HG02571 (cell line): ENCODE results near the gene UNC93B1.

Experiments
- ATAC-seq: cut with Tn5 transposase; IDR thresholded peaks from one replicate; pipeline ENCODE4 v1.9.1; 2021; ENCODE audit warnings: mild to moderate bottlenecking, moderate library complexity; ENCODE audit not compliant: unreplicated experiment

The UNC93B1 gene, protein sequence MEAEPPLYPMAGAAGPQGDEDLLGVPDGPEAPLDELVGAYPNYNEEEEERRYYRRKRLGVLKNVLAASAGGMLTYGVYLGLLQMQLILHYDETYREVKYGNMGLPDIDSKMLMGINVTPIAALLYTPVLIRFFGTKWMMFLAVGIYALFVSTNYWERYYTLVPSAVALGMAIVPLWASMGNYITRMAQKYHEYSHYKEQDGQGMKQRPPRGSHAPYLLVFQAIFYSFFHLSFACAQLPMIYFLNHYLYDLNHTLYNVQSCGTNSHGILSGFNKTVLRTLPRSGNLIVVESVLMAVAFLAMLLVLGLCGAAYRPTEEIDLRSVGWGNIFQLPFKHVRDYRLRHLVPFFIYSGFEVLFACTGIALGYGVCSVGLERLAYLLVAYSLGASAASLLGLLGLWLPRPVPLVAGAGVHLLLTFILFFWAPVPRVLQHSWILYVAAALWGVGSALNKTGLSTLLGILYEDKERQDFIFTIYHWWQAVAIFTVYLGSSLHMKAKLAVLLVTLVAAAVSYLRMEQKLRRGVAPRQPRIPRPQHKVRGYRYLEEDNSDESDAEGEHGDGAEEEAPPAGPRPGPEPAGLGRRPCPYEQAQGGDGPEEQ

DNA sequence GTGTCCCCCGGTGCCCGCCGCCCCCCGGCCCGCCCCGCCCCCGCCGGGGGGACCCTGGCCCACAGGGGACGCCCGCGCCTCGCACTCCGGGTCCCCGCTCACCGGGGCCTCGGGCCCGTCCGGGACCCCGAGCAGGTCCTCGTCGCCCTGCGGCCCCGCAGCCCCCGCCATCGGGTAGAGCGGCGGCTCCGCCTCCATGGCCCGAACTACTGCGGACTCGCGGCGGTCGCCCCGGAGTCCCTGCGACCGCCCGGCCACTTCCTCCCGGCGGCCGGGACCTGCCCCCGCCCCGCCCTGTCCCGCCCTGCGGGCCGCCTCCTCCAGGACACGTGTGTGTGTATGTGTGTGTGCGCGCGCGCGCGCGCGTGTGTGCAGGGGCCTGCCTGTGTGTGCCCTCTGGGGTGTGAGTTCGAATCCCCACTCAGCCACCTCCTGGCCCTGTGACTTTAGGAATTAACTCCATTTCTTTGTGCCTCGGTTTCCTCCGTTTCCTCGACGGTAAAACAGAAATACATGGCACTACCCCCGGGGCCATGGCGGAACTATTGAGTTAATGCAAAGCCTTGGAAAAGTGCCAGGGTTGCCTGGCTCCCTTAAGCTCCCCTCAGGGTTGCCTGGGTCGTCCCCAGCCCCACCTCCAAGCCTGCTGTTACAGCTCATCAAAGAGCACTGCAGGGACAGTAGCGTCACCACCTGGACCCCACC lies at the start of gene UNC93B1:
TSS of gene UNC93B1 (minus strand) at position 252 of the 705 bp plus-strand sequence. CDS start at position 198, 54 bp downstream.
- no peak for ATAC-seq

DNA sequence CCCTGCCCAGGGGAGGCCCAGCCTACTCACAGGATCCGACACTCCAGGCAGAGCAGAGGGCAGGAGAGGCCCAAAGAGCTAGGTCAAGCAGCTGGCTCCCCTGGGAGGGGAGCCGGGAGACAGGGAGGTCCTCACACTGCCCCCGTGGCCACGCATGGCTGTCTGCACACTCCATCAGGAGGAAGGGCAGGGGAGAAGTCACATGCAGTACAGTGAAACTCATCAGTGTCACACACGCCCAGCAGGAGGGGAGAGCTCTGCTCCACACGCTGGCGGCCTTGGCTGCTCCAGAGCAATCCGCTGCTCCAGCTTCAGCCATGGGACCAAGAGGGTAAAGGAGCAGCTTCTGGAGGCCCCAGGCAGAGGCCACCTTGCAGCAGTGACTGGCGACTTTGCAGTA lies 49.2 kb upstream of the UNC93B1 start:
- ATAC-seq, result no peak

DNA sequence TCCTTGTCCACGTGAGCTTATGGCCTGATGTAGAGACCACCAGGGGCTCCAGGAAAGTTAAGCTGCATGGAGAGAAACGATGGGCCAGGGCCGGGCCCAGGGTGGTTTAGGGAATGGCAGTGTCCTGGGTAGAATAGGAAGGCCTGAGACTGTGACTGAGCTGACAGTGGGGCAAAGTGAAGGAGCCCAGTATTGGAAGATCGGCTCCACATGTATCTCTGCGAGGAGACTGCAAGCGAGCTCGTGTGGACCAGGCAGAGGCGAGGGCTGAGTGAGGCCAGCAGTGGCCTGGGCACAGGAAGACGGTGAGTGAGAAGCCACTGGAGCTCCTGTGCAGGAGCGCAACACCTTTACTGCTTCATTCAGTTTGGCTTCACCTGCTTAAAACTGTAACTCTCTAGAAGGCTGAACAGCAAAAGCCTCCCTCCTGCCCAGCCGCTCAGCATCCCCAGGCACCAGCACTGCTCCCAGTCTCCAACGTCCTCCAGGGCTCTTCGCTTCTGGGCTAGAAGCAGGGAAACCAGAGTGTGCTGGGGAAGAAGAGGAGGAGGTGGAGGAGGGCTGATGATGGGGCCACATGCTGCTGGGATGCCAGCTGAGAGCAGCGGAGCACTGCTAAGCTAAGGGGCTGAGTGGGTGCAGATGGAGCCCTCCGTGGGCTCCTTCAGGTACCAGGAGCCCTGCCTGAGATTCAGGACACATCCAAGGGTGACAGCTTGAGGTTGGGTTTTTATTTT lies 48.4 kb upstream of the UNC93B1 start:
- ATAC-seq, result no peak

DNA sequence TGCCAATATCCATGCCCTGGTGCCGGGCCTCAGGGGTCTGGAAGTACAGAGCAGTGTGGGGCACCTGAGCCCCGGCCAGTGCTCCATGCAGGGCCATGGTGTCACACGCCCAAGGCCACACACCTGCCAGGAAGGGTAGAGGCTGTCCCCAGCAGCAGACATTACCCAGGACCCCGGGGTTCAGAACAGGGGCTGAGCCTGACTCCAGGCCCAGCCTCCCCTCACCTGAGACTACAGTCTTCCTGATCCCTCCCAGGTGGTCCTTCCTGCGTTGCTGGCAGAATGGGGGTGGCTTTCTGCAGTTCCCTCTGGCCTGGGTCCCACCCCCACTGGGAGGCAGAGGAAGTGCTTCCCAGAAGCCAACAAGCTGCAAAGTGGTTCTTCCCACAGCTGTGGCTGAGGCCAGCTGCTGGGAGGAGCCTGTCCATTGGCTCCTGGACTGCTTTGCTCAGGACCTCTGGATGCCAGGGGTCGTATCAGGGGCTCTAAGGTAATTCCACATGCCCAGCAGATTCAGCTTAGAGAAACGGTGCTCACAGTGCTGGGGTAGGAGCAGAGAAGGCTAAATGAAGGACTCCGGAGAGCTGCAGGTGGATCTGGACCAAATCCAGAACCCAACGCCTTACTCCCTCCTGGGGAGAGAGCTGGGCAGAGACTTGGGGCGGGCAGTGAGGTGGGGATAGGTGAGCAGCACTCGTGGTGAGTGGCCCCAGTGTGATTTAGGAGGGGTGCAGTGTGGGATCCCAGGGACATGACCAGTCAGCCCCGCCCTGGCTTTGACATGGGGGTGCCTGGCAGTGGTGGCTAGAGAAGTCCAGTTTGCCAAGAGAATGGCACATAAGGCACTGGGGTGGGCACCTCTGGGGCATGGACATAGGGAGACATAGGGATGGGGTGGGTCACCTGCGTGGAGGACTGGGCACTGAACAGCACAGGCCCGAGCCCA lies 47.6 kb upstream of the UNC93B1 start:
- ATAC-seq, result no peak

DNA sequence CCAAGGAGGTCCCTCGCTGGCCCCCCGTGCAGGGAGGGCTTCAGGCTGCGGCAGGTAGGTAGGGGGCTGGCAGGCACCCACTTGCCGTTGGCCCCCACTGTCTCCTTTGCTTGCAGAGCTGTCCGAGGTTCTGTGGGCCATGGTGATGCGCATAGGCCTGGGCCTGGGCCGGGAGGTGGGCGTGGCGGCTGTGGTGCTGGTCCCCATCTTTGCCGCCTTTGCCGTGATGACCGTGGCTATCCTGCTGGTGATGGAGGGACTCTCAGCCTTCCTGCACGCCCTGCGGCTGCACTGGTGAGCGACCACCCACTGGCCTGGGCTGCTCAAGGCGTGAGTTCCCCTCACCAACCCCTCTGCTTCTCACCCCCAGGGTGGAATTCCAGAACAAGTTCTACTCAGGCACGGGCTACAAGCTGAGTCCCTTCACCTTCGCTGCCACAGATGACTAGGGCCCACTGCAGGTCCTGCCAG lies 46.5 kb upstream of the UNC93B1 start:
- no peak for ATAC-seq

DNA sequence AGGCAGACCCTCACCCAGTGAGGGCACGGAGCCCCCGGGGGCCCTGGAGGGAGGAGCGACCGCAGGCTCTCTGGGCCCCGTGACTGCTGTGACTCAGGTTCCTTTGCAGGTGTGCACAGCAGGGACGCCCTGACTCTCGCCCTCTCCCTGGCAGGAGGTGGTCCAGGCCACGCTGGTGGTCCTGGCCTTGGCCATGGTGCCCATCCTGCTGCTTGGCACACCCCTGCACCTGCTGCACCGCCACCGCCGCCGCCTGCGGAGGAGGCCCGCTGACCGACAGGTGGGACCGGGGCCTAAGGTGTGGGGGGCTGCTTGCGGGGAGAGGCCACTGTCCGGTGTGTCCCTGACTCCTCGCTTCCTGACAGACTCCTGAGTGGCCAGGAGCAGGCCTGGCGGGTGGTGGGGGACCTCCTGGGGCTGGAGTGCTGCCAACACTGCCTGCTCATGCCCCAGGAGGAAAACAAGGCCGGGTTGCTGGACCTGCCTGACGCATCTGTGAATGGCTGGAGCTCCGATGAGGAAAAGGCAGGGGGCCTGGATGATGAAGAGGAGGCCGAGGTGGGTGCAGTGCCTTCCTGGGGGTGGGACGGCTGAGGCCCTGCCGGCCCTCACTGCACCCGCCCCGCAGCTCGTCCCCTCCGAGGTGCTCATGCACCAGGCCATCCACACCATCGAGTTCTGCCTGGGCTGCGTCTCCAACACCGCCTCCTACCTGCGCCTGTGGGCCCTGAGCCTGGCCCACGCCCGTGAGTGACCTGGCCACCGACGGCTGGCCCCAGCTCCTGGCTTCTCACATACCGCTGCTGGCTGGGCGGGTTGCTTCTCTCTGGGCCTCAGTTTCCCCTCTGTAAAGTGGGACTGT lies 45.8 kb upstream of the UNC93B1 start:
- no peak for ATAC-seq

DNA sequence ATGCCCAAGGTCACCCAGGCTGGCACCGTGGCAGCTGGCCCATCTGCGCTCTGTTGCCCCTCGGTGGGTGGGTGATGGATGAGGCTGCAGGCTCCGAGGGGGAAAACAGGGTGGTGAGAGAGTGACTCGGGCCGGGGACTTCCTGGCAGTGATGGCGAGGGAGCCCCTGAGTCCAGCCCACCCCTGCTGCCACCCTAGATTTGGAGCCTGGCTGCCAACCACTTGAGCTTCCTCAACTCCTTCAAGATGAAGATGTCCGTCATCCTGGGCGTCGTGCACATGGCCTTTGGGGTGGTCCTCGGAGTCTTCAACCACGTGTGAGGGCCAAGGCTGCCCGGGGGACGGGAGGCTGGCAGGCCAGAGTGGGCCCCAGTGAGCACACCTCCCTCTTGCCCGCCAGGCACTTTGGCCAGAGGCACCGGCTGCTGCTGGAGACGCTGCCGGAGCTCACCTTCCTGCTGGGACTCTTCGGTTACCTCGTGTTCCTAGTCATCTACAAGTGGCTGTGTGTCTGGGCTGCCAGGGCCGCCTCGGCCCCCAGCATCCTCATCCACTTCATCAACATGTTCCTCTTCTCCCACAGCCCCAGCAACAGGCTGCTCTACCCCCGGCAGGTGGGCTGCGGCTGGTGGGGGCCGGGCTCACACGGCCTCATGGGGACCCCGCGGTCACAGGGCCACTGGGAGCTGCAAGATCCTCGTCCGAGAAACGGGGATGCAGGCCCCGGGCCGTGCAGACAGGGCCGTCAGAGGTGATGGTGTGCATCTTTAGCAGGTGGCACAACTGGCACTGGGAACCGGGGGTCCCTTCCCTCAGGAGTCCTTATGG lies 45.0 kb upstream of the UNC93B1 start:
- ATAC-seq, result no peak

DNA sequence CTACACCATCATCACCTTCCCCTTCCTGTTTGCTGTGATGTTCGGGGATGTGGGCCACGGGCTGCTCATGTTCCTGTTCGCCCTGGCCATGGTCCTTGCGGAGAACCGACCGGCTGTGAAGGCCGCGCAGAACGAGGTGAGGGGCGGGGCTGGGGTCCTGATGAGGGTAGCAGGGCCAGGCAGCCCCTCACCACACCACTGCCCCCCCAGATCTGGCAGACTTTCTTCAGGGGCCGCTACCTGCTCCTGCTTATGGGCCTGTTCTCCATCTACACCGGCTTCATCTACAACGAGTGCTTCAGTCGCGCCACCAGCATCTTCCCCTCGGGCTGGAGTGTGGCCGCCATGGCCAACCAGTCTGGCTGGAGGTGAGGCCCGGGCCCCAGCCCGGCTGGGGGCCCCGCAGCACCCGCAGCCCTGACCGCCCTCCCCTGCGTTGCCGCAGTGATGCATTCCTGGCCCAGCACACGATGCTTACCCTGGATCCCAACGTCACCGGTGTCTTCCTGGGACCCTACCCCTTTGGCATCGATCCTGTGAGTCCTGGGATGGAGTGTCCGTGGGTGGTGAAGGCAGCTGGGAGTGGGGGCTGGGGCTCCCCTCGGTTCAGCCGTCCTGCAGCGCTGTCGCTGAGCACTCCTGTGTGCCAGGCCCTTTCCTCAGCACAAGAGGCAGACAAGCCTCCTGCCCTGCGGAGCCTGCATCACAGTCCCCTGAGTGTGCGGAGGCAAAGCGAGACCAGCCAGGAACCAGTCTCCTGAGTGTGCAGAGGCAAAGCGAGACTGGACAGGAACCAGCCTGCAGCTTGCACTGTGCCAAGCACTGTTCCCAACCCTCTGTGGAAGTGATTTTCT lies 43.8 kb upstream of the UNC93B1 start:
- ATAC-seq, result no peak

DNA sequence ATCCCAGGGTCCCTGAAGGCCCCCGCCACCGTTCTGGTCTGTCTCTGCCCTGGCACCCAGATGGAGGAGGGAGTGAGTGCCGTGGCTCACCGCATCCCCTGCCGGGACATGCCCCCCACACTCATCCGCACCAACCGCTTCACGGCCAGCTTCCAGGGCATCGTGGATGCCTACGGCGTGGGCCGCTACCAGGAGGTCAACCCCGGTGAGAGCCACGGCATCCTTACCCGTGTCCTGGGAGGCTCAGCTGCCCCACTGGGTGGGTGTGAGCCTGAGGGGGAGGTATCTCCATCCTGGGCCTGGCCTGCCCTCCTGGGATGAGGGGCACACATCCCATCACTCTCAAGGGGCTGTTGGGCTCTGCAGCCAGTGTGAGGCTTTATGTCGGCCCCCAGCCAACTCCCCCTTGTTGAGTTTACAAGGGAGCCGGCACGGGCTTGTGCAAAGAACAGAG lies 41.0 kb upstream of the UNC93B1 start:
- no peak for ATAC-seq

DNA sequence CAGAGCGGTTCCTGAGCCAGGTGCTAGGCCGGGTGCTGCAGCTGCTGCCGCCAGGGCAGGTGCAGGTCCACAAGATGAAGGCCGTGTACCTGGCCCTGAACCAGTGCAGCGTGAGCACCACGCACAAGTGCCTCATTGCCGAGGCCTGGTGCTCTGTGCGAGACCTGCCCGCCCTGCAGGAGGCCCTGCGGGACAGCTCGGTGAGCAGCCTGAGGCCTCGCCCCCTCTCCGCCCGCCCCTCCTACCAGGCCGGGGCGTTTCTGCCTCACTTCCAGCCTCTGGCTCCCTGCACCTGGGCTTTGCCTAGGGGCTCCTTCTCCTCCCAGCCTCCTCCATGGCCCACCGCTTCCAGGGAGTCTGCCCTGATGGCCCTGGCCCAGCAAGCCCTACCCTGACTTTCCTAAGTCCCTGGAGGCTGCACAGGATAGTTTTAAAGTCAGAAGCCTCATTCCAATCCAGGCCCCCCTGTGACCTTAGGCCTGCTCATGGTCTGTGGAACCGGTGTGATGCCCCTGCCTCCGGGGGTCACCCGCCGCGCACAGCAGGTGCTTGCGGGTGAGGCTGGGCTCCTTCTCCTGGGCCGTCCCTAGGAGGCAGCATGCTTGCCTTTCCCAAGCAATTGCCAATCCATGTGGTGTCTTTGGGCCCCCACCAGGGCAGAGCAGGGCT lies 40.4 kb upstream of the UNC93B1 start:
- ATAC-seq, result no peak

DNA sequence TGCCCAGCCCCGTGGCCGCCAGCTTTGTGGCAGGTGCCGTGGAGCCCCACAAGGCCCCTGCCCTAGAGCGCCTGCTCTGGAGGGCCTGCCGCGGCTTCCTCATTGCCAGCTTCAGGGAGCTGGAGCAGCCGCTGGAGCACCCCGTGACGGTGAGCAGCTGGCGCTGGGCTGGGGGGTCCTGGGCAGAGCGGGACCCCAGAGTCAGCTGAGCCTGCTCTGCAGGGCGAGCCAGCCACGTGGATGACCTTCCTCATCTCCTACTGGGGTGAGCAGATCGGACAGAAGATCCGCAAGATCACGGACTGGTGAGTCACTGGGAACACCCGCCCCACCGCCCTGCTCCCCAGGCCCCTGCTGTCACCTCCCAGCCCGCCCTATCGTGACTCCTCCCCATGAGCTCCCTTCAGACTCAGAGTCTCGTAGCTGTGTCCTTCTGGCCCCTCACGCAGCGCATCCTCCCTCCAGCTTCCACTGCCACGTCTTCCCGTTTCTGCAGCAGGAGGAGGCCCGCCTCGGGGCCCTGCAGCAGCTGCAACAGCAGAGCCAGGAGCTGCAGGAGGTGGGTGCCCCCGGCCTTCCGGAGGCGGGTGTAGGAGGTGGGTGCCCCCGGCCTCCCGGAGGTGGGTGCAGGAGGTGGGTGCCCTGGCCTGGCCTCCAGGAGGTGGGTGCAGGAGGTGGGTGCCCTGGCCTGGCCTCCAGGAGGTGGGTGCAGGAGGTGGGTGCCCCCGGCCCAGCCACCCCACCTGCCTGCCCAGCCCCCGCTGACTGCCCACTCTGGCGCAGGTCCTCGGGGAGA lies 39.6 kb upstream of the UNC93B1 start:
- ATAC-seq, result no peak

DNA sequence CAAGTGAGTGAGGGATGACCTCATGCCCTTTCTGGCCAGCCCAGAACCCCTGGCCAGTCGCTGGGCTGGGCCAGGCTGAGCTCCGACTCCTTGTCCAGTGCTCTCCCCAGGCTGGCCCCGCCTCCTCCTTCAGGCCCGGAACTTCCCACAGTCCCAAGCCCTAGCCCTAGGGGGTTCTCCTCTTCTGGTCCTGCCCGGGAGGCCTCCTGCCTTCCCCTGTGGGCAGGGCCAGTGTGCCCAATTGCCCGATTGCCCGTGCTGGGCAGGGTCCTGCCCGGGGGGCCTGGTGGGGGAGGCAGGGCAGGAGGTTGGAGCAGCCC lies 39.1 kb upstream of the UNC93B1 start:
- no peak for ATAC-seq

DNA sequence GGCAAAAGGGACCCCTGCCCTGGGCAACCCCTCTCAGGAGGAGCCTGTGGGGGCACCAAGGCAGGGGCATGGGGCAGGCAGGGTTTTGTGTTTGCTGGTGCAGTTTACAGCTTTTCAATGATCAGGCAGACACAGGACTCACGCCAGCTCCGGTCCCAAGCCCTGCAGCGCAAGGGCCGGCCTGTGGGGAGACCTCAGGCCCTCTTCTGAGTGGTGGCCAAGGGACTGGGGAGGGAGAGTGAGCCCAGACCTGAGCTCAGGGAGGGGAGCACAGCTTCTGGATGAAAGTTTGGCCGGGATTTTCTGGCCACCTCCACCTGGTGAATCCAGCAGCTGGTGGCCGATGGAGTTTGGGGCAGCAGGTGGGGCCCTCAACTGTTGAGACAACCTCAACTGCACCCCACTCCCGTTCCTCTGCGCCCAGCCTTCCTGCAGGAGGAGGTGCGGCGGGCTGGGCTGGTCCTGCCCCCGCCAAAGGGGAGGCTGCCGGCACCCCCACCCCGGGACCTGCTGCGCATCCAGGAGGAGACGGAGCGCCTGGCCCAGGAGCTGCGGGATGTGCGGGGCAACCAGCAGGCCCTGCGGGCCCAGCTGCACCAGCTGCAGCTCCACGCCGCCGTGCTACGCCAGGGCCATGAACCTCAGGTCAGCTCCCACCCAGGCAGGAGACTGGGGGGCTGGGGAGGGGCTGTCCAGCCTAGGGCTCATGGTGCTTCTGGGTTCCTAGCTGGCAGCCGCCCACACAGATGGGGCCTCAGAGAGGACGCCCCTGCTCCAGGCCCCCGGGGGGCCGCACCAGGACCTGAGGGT lies 38.5 kb upstream of the UNC93B1 start:
- ATAC-seq, result no peak

DNA sequence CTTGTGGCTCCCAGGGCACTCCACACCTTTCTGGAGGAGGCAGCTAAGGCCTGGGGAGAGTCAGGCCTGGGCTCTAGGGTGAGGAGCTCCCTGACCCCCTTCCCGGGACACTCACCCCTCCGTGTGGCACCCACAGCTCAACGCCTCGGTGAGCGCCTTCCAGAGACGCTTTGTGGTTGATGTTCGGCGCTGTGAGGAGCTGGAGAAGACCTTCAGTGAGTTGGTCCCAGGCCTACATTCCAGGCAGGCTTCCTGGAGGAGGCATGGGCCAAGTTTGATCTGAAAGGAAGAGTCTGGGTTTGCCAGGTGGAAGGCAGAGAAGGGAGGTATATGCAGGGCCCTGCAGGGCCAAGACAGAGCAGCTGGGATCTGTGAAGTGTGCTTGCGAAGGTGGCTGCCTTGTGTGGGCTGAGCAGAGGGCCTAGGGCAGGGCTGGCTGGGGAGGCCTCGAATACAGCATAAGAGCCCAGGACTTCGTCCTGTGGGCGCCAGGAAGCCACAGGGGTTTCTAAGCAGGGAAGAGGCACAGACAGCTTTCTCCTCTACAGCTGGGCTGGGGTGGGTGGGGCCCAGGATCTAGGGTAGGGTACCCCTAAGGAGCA lies 37.8 kb upstream of the UNC93B1 start:
- ATAC-seq, result no peak
